ENCODE results near the gene PBXIP1.

The PBXIP1 gene

GRCh38 chr1:154974808-154975408 is 19.0 kb upstream of the PBXIP1 start:
- DNase-seq (ENCODE audit: extremely low read depth, low read depth) = peak; percentile 91
- peak overlapping the region; percentile 72 for H3K4me3 ChIP-seq (replicated peaks; ENCODE audit: low read depth, low read length)
- TF ChIP-seq, protein P1, sequence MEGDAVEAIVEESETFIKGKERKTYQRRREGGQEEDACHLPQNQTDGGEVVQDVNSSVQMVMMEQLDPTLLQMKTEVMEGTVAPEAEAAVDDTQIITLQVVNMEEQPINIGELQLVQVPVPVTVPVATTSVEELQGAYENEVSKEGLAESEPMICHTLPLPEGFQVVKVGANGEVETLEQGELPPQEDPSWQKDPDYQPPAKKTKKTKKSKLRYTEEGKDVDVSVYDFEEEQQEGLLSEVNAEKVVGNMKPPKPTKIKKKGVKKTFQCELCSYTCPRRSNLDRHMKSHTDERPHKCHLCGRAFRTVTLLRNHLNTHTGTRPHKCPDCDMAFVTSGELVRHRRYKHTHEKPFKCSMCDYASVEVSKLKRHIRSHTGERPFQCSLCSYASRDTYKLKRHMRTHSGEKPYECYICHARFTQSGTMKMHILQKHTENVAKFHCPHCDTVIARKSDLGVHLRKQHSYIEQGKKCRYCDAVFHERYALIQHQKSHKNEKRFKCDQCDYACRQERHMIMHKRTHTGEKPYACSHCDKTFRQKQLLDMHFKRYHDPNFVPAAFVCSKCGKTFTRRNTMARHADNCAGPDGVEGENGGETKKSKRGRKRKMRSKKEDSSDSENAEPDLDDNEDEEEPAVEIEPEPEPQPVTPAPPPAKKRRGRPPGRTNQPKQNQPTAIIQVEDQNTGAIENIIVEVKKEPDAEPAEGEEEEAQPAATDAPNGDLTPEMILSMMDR (IDR thresholded peaks at IDR 0.05; ENCODE audit: low read depth, low read length, missing control alignments) = no peak

GRCh38 chr1:154974102-154974807 is 18.4 kb upstream of the PBXIP1 start, which contains the start of gene CKS1B:
CKS1B (plus strand) TSS chr1:154974681; CDS start chr1:154974746, 65 bp downstream.
- peak within 1 kb of the TSS; percentile 72 for H3K4me3 ChIP-seq (replicated peaks; ENCODE audit: low read depth, low read length)
- DNase-seq (ENCODE audit: extremely low read depth, low read depth) = peak; percentile 100
- TF ChIP-seq, protein P1 (IDR thresholded peaks at IDR 0.05; ENCODE audit: low read depth, low read length, missing control alignments) = no peak

DNA sequence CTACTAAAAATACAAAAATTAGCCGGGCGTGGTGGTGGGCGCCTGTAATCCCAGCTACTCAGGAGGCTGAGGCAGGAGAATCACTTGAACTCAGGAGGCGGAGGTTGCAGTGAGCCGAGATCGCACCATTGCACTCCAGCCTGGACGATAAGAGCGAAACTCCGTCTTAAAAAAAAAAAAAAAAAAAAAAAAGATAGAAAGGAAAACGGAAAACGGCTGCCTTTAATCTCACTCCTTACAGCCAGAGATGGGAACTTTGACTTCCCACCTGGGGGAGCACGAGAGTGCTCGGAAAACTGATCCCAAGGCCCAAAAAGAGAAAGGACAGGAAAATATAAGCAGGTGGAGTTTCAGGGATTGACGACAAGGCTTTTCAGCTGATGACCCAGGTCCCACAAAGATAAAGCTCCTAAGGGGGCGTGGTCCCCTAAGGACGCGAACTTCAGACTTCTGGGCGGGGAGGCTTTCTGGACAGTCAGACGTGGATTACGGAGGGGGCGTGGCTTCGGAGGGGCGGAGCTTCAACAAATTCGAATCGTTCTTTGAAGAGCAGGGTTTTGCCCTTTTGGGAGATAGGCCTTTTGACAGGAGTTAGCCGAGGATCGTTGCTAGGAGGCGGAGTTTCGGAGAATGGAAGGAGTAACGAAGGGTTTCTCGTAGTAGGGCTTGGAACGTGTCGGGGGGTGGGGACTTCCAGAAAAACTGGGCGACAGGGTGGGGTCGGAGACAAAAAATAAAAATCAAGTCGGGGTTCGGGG is 17.6 kb upstream of the PBXIP1 start:
- peak overlapping the region; percentile 72 for H3K4me3 ChIP-seq (replicated peaks; ENCODE audit: low read depth, low read length)
- peak; percentile 96 for DNase-seq (ENCODE audit: extremely low read depth, low read depth)
- TF ChIP-seq, protein P1 (IDR thresholded peaks at IDR 0.05; ENCODE audit: low read depth, low read length, missing control alignments) = no peak

DNA sequence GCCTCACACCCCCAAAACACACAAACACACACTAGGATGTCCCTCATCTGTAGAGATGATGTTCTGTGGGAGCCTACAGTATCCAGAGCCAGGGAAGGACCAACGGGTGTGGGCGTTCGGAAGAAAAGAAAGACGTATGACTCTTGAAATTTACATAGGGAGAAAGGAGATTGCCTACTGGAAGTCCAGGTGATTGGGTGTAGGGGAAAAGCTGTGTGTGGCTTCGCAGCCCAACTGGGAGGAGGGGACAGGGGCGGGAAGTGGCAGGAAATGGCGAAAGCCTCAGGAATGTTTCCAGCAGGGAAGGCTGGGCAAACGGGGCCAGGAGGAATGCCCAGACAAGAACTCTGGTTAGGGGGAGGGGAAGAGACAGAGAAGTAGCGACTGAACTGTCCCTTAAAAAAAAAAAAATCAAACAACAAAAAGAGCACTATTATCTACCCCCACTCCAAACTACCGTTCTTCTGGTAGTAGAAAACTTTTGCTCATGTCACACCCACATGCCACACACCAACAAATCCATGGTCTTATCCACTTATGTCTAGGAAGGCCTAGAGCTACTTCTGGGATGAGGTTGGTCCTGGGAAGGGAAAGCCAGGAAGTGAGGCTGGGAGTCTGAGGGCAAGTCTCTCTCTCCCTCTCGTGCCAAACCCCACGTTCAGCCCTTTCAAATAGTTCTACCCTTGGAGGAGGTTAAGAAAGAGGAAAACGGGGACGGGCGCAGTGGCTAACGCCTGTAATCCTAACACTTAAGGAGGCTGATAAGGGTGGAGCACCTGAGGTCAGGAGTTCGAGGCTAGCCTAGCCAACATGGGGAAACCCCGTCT is 16.8 kb upstream of the PBXIP1 start:
- peak; percentile 87 for DNase-seq (ENCODE audit: extremely low read depth, low read depth)
- TF ChIP-seq, protein P1 (IDR thresholded peaks at IDR 0.05; ENCODE audit: low read depth, low read length, missing control alignments) = no peak
- peak overlapping the region; percentile 72 for H3K4me3 ChIP-seq (replicated peaks; ENCODE audit: low read depth, low read length)

DNA sequence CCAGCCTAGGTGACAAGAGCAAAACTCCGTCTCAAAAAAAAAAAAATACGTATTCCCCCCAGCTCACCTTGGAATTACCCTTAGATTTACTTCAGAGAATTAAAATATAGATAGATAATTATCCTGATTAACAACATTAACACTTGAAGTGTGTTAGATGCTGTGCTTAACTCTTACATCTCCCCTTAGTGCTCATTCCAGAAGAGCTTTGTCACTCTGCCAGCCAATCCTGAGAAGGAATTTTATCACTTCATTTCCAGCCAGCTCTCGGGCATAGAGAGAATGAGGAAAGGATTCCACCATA is 16.3 kb upstream of the PBXIP1 start:
- H3K4me3 ChIP-seq (replicated peaks; ENCODE audit: low read depth, low read length) = peak overlapping the region; percentile 72
- no peak for DNase-seq (ENCODE audit: extremely low read depth, low read depth)
- TF ChIP-seq, protein P1 (IDR thresholded peaks at IDR 0.05; ENCODE audit: low read depth, low read length, missing control alignments) = no peak

- peak overlapping the region; percentile 72 for H3K4me3 ChIP-seq (replicated peaks; ENCODE audit: low read depth, low read length)
- TF ChIP-seq, protein P1 (IDR thresholded peaks at IDR 0.05; ENCODE audit: low read depth, low read length, missing control alignments) = no peak
- no peak for DNase-seq (ENCODE audit: extremely low read depth, low read depth)
Measured at GRCh38 chr1:154971341-154971998, 15.6 kb upstream of the PBXIP1 start.
